ENCODE data around the gene RAPGEF1.

Gene RAPGEF1

DNA sequence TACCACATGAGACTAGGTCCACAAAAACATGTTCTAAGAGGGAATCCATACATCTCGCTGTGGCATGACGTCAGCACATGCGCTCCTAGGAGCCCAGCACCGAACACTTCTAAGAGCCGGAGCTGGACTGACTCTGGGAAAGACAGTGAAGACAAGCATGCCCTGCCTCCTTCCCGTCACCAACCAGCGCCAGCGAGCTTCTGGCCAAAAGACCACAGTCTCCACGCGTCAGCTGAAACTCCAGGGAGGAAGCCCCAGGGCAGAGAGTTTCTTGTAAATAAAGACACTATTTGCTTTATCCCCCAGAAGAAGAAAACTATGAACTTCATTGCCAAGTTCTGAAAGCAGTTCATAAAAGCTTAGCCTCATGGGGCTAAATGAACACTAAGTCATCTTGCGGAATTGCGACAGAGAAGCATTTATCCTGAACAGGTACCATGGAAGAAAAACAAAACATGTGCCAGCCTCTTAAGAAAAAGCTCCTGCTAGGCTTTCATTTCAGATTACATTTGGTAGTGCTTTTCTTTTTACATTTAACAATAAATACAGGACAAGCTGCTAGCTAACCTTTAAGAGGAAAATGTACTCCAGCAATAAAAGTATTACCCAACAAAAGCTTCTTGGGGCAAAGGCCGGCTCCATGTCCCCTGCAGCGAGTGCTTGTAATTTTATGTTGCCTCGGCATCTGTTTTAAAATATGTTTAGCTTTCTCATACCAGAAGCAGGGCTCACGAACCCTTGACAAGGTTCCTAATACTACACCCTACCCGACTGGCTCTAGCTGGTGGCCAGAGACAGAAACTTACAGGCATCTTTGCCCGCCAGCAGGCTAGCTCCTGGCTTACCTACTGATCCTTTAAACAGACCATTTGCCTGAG is 98.0 kb downstream of the RAPGEF1 start:
- FAIRE-seq = no peak

- FAIRE-seq = no peak
Observed at GRCh38 chr9:131640438-131641137, 99.3 kb downstream of the RAPGEF1 start.

DNA sequence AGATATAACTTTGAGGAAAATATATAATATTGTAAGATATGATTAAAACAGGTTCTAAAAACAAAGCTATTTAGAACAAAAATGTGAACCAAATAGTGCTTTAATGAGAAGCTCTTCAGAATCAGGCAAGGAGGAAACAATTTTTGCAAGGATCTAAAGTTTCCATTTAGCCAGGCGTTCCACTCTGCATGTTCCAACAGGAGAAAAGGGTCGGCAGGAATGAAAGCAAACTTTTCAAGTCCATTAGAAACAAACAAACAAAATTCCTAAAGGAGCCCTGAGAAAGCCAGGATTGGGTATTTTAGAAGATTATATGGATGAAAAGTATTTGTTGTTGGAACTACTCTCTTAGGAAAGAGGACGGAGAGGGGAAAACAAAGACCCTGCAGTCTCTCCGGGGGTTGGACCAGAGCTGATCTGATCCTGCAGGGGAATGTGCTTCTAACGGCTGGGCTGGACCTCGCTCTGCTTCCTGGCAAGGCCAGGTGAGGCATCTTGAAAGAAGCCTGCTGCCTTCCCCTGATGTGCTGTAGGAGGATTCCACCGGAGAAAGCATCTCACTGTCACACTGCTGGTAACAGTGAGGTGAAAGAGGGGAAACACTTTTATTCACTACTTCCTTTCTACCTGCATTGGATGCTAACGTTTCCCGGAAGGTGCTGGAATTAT is 100.0 kb downstream of the RAPGEF1 start:
- FAIRE-seq = no peak

GRCh38 chr9:131636593-131636992 is 103.3 kb downstream of the RAPGEF1 start:
- no peak for FAIRE-seq

DNA sequence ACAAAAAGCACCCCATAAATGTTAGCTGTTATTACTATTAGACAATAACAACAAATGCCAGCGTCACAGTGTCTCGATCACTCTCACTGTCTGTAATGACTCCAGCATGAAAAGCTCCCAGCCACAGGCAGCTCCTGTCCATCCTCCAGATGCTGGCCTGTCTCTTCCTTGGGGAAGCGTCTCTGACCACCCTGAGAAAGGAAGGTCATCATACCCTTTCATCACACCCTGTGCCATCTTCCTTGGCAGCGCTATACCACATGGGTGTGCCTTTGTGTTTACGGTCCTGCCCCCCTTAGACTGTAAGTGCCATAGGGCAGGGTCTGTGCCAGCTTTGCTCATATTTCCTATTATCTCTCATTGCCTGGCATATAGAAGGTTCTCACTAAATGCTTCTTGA is 104.0 kb downstream of the RAPGEF1 start:
- FAIRE-seq = no peak

DNA sequence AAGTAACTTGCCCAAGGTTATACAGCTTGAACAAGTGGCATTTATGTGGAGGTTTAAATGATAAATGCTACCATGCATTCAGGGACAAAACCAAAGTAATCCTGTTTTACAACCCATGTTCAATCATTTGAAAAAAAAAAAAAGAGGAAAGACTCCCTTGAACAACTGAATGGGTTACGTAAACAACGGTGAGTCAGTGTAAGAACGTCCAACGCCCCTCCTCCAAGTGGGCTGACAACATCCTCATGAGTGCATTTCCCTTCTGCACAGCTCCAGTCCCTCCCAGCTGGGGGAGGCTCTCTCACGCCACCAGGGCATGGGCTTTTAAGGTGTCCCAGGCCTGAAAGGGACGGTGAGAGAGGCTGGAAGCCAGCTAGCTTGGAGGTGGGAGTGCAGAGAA is 104.6 kb downstream of the RAPGEF1 start:
- FAIRE-seq = no peak

GRCh38 chr9:131633491-131634031 is 106.3 kb downstream of the RAPGEF1 start:
- no peak for FAIRE-seq

DNA sequence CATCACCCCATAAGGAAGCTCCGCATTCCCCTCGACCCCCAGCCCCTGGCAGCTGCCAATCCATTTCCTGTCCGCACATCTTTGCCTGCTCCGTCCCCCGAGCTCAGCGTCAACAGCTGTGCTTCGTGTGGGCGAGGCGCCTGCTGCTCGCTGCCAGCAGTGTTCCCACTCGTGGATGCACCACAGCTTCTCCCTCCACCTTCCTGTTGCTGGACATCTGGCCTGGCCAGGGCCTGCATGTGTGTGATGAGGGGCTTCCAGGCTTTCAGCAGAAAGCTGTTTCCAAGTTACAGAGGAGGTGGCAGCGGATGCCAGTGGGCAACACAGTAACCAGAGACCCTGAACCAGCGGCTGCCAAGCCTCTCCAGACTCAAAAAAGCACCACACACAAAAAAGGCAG is 108.6 kb downstream of the RAPGEF1 start:
- FAIRE-seq = no peak

GRCh38 chr9:131630205-131630831 is 109.6 kb downstream of the RAPGEF1 start:
- FAIRE-seq = no peak

DNA sequence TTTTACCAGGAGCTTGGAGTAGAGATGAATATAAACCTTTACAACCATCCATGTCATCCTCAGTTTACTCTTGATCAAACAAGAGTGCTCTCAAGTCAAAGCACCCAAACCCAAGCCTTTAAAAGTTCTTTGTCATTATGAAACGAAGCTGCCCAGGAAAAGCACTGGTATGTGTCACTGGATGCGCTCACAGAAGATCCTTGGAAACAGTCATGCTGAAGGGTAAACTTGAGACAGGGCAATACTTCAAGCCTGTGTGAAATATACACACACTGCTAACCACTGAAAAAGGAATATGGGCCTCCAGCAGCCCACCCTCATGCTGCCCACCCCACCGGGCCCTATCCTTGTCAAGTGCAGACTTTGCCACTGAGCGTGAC is 110.1 kb downstream of the RAPGEF1 start:
- FAIRE-seq = no peak

GRCh38 chr9:131629226-131629500 is 110.7 kb downstream of the RAPGEF1 start:
- FAIRE-seq = no peak

GRCh38 chr9:131628459-131629225 is 111.2 kb downstream of the RAPGEF1 start:
- FAIRE-seq = no peak

DNA sequence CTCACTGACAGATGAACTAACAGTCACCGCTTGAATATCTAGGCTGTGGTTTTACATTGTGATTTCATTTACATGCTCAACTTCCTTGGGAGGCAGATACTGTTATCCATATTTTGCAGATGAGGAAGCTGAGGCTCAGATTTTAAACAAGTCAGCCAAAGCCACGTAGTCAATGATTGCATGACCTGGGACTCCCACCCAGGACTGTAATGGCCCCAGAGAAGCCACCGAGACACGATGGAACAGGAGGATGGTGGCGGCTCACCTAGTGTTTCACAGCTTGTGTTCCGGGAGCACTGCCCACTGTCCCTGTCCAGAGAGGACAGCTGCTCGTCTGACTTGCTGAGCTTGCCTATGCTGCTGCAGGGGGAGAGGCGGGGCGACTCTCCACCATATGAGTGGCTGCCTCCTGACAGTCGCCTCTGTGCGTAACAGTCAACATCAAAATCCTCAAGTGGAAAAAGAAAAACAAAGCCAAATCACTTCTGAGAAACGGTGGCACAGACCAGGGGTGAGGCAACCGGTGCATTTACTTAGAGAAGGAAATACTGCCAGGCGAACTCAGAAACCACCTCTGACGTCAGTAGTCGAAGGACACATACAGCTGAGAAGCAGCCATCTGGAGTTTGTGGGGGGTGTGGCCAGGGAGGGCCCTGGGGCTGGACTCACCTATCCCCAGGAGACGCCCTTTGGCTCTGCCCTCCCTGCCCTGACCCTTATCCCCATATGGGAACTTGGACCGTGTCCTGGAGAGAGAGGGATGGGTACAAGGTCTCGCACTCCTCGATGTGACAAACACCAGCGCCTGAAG is 112.0 kb downstream of the RAPGEF1 start:
- FAIRE-seq = no peak

DNA sequence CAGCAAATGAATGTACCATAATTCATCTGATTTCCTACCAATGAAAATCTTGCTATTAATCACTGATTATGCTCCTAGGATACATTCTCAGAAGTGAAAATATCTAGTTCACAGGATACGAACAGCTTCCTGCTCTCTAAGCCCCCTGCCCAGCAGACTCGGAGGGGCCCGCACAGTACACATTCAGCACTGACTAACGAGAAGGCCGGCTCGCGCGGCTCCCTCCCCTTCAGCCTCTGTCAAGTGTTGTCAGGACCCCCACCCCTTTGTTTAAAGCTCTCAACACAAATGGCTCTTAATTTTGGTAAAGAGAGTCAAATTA is 112.6 kb downstream of the RAPGEF1 start:
- no peak for FAIRE-seq

DNA sequence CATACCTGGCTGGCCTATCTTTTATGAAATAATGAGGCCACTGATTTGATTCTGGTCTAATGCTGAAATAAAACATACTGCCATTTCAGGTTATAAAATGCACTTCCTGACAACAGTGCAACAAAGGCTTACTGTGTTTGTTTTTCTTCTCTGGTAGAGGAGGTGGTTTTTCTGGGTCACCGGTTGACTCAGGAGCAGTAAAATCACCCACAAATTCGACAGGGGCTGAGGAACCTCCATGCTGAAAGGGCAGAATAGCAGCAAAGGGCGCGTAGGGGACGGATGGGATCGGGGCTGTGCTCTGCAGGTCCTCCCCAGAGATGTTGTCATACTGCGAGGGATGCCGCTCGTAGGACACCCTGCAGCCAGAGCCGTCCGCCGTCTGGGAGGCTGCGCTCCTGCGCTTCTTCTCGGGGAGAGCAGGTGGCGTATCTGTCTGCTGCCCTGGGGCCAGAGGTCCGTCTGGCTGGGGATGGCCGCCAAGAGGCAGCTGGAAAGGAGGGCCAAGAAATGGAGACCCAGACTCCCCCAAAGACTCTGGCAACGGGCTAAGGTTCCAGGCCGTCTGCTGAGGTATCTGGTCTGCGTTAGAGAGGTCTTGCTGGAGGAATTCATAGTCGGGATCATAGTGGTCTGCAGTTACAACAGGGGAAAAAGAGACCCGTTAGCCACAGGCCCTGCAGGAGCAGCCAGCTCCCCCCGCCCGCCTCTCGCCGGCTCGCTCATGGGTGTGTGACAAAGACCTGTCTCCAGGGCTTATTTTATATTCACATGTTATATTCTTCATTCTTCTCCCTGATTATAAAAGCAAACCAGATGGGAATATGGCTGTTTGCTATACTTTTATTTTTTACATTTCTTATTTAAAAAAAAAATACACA is 113.8 kb downstream of the RAPGEF1 start:
- no peak for FAIRE-seq

- no peak for FAIRE-seq
Observed at GRCh38 chr9:131625508-131625787, 114.4 kb downstream of the RAPGEF1 start.

- FAIRE-seq = no peak
Observed at GRCh38 chr9:131624636-131625507, 115.0 kb downstream of the RAPGEF1 start.

GRCh38 chr9:131623655-131624330 is 116.1 kb downstream of the RAPGEF1 start:
- no peak for FAIRE-seq

- no peak for FAIRE-seq
Observed at GRCh38 chr9:131622523-131622922, 117.4 kb downstream of the RAPGEF1 start.

Measured in A204.1 (cell line).